CD14-positive monocyte (primary cell): ENCODE measurements around the gene GAL3ST2. TPM values are rescaled to one million over a fixed set of nuclear protein-coding genes. Genes with fewer than 3 reads are reported as not detected.
A peak's percentile ranks its signal among the peaks of the same experiment; 100 is the strongest.
"Not testable (repeated sequence)": the region's sequence is repeated elsewhere in the genome, so short reads cannot be mapped to it uniquely, and the experiment has no call there.

Experiments used
- DNase-seq, 3 donors: peaks; one replicate each; pipeline ENCODE4 v3.0.0-alpha.2; 2011 to 2022
- H2AFZ ChIP-seq: 2 replicates; pipeline ENCODE4 v1.6.0; 2012; ENCODE audit warnings: mild to moderate bottlenecking, low read depth, low read length, inconsistent platforms; ENCODE audit not compliant: insufficient read depth, poor library complexity, severe bottlenecking
- H3K27ac ChIP-seq, 2 donors: 1 replicate in 1 of 2; 2 replicates in 1 of 2; pipeline ENCODE4 v1.5.1; 2012 to 2013; ENCODE audit warnings: low read length in 2 of 2, control low read depth in 1 of 2, inconsistent platforms in 1 of 2, low read depth in 1 of 2, mild to moderate bottlenecking in 1 of 2
- H3K27me3 ChIP-seq, 2 donors: one replicate each; pipeline versions ENCODE4 v1.6.0 to v1.6.1; 2011 to 2013; ENCODE audit warnings: low read length in 2 of 2; ENCODE audit not compliant: control insufficient read depth in 2 of 2, insufficient read depth in 2 of 2
- H3K36me3 ChIP-seq, 2 donors: replicated peaks in 1 of 2; 1 replicate in 1 of 2; 2 replicates in 1 of 2; pipeline versions ENCODE4 v1.5.1 to v1.6.1; 2012 to 2013; ENCODE audit warnings: low read length in 2 of 2, control low read depth in 1 of 2, inconsistent platforms in 1 of 2, mild to moderate bottlenecking in 1 of 2; ENCODE audit not compliant: insufficient read depth in 2 of 2, control insufficient read depth in 1 of 2
- H3K4me1 ChIP-seq, 2 donors: 1 replicate in 1 of 2; 2 replicates in 1 of 2; pipeline versions ENCODE4 v1.5.1 to v1.6.1; 2012 to 2013; ENCODE audit warnings: low read length in 2 of 2, control low read depth in 1 of 2, inconsistent platforms in 1 of 2, mild to moderate bottlenecking in 1 of 2, moderate library complexity in 1 of 2; ENCODE audit not compliant: insufficient read depth in 2 of 2, control insufficient read depth in 1 of 2
- H3K4me2 ChIP-seq: replicated peaks from 2 replicates; pipeline ENCODE3; 2012; ENCODE audit warnings: low read length, moderate library complexity, mild to moderate bottlenecking; ENCODE audit not compliant: poor library complexity, severe bottlenecking; ENCODE audit errors: extremely low read depth
- H3K4me3 ChIP-seq, 3 experiments: fragments of 200-600 bp in 1 of 3; sonication (generic) in 1 of 3; replicated peaks in 1 of 3; 1 replicate in 2 of 3; 2 replicates in 1 of 3; pipeline ENCODE4 v1.5.1; 2011 to 2013; ENCODE audit warnings: low read length in 3 of 3, mild to moderate bottlenecking in 3 of 3, control low read depth in 2 of 3, low read depth in 2 of 3, inconsistent platforms in 1 of 3, moderate library complexity in 1 of 3
- H3K79me2 ChIP-seq: 2 replicates; pipeline ENCODE4 v1.6.0; 2012; ENCODE audit warnings: mild to moderate bottlenecking, control low read depth, inconsistent platforms, low read length, moderate library complexity; ENCODE audit not compliant: insufficient read depth
- H3K9ac ChIP-seq: 2 replicates; pipeline ENCODE4 v1.6.0; 2017; ENCODE audit warnings: low read length, mild to moderate bottlenecking; ENCODE audit not compliant: insufficient read depth, poor library complexity, severe bottlenecking
- H3K9me3 ChIP-seq, 2 donors: replicated peaks in 1 of 2; 1 replicate in 1 of 2; 2 replicates in 1 of 2; pipeline versions ENCODE4 v1.5.1 to v1.6.1; 2012 to 2013; ENCODE audit warnings: low read length in 2 of 2, control low read depth in 1 of 2; ENCODE audit not compliant: control insufficient read depth in 1 of 2, insufficient read depth in 1 of 2
- H4K20me1 ChIP-seq: 2 replicates; pipeline ENCODE4 v1.6.0; 2012; ENCODE audit warnings: mild to moderate bottlenecking, low read length, control low read depth, moderate library complexity; ENCODE audit not compliant: insufficient read depth
- H3K27ac Mint-ChIP-seq, 7 donors: one replicate each; pipeline ENCODE4 v1.8.0; 2020; ENCODE audit warnings: mild to moderate bottlenecking in 7 of 7, mixed read lengths in 7 of 7, moderate library complexity in 6 of 7, inconsistent platforms in 2 of 7
- H3K27me3 Mint-ChIP-seq, 3 donors: one replicate each; pipeline ENCODE4 v1.8.0; 2021 to 2022; ENCODE audit warnings: low read depth in 3 of 3, mild to moderate bottlenecking in 3 of 3, mixed read lengths in 3 of 3, moderate library complexity in 3 of 3, inconsistent platforms in 1 of 3
- H3K36me3 Mint-ChIP-seq, 2 donors: one replicate each; pipeline ENCODE4 v1.8.0; 2020; ENCODE audit warnings: mixed read lengths in 2 of 2, inconsistent platforms in 1 of 2, mild to moderate bottlenecking in 1 of 2
- H3K4me1 Mint-ChIP-seq: one replicate; pipeline ENCODE4 v1.8.0; 2020; ENCODE audit warnings: mild to moderate bottlenecking, mixed read lengths
- H3K4me3 Mint-ChIP-seq, 2 donors: one replicate each; pipeline ENCODE4 v1.8.0; 2020; ENCODE audit warnings: mild to moderate bottlenecking in 2 of 2, mixed read lengths in 2 of 2, moderate library complexity in 1 of 2
- H3K9me3 Mint-ChIP-seq, 7 donors: one replicate each; pipeline ENCODE4 v1.8.0; 2020 to 2022; ENCODE audit warnings: mixed read lengths in 7 of 7, mild to moderate bottlenecking in 6 of 7, moderate library complexity in 6 of 7, inconsistent platforms in 2 of 7
- WGBS: methylation state at CpG from one replicate; pipeline ENCODE4 v1.1.5; 2013; ENCODE audit warnings: missing lambda C conversion rate; ENCODE audit not compliant: insufficient coverage; 5-methylcytosine and 5-hydroxymethylcytosine counted together
- intact Hi-C, 2 donors: fragments of 100-400 bp; cut with micrococcal nuclease; formaldehyde crosslinking; loops; one replicate each; pipeline versions ENCODE4 v1.15.0 to v1.15.1; 2023
- polyA plus RNA-seq, 3 donors: library from polyadenylated mRNA; depleted of rRNA in 1 of 3; unstranded in 2 of 3; stranded (reverse) in 1 of 3; fragments of 300-500 nt in 2 of 3; fragments of >200 nt in 1 of 3; fragmentation: Illumina TruSeq in 2 of 3; gene quantifications; 1 replicate in 2 of 3; 2 replicates in 1 of 3; pipeline ENCODE4 v1.2.3, GENCODE V29; 2012 to 2021
- TF ChIP-seq, protein P1 (sequence below): fragments of 200-600 bp; IDR thresholded peaks from one replicate; pipeline ENCODE4 v1.8.0; 2022; ENCODE audit warnings: antibody characterized with exemption, mild to moderate bottlenecking

GAL3ST2 gene
- polyA plus RNA-seq, 3 donors: not detected

DNA sequence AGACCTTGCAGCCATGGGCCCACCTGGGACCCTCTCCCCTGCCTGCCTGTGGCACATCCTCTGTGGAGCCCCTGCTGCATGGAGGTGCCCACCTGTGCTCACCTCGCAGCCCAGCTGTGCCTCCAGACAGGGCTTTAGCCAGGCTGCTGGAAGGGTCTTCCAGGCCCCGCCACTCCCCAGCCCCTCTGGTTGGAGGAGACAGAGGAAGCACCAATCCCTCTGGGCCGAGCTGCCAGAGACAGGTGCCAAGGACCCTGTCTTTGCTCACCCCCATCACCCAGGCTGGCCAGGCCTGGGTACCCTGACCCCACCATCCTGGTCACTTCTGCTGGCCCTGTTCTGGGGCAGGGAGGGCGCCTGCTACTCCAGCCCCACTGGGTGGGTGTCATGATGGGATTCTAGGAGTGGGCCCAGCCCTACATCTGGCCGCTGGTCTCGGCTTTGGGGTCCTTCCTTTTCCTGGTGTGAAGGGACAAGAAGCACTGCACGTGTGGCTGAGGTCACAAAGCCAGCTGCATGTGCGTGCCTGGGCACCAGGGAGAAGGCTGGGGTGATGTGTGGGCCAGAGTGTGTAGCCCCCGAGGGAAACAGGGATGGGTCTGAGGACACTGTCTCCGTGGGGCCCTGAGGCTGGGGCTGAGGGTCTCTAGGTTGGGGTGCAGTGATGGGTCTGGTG lies 23.0 kb downstream of the GAL3ST2 start:
- Histone ChIP-seq H3K4me2 (no peak overlapping the region), H3K27ac (no peak overlapping the region), H3K9ac (no peak overlapping the region), H3K79me2 (no peaks in the 10 kb centered on the region), H4K20me1 (no peaks in the 10 kb centered on the region), H3K27me3 (peaks cover 5 to 16% of the 10 kb centered on the region in 2 donors), H3K9me3 (no peaks in the 10 kb centered on the region), H3K4me1 (peaks cover 9 to 16% of the 10 kb centered on the region in 2 donors), H3K4me3 (no peak overlapping the region), H2AFZ (no peak overlapping the region), H3K36me3 (no peaks in the 10 kb centered on the region)
- DNase-seq: peak in 1 of 3 donors; percentile 2
- 93% methylated on average over 7 of the region's 10 CpGs for WGBS
- TF ChIP-seq, protein P1, sequence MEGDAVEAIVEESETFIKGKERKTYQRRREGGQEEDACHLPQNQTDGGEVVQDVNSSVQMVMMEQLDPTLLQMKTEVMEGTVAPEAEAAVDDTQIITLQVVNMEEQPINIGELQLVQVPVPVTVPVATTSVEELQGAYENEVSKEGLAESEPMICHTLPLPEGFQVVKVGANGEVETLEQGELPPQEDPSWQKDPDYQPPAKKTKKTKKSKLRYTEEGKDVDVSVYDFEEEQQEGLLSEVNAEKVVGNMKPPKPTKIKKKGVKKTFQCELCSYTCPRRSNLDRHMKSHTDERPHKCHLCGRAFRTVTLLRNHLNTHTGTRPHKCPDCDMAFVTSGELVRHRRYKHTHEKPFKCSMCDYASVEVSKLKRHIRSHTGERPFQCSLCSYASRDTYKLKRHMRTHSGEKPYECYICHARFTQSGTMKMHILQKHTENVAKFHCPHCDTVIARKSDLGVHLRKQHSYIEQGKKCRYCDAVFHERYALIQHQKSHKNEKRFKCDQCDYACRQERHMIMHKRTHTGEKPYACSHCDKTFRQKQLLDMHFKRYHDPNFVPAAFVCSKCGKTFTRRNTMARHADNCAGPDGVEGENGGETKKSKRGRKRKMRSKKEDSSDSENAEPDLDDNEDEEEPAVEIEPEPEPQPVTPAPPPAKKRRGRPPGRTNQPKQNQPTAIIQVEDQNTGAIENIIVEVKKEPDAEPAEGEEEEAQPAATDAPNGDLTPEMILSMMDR: no peak
- Mint-ChIP-seq H3K27me3 (peaks cover 13 to 26% (median 13%) of the 10 kb centered on the region in 3 donors), H3K4me3 (no peak overlapping the region), H3K27ac (peak overlapping the region in 1 of 7 donors; percentile 48), H3K36me3 (no peaks in the 10 kb centered on the region), H3K4me1 (peaks cover 4% of the 10 kb centered on the region), H3K9me3 (peaks cover 0 to 2% (median 0%) of the 10 kb centered on the region in 7 donors)
- intact Hi-C loops: no loop called here

DNA sequence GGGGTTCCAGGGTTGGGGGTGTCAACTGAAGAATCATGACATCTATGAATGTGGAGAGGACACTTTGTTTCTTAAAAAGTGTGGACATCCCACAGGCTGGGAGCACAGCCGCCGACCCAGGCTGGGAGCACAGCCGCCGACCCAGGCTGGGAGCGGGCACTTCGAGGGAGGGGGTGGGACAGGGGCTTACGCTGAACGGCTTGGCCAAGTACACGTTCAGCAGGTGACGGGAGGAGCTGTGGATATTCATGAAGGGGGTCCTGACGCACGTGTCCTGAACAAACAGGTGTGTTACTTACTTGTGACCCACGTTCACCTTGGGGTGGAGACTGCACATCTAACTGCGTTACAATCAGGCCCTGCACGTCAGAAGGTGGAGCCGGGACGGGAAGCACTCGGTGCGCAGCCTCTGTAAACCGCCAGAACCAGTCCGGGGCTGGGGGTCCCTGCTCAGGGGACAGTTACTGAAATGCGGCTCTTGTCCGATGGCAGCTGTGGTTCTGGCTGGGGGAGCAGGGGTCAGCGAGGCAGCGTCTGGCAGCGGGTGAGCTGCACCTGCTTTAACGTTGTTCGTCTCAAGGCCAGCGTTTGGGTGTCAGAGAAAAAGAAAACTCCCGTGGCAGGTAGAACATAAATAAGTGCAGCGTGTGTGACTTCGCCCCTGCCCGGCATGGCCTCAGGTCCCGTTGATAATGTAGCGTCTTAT lies 23.7 kb downstream of the GAL3ST2 start:
- H3K36me3 Mint-ChIP-seq, H3K9me3 Mint-ChIP-seq, H2AFZ ChIP-seq, H3K9me3 ChIP-seq, H3K9ac ChIP-seq, H4K20me1 ChIP-seq, H3K36me3 ChIP-seq, DNase-seq, H3K4me3 Mint-ChIP-seq, H3K4me3 ChIP-seq, intact Hi-C loops, H3K79me2 ChIP-seq, H3K27ac ChIP-seq, H3K4me1 Mint-ChIP-seq, H3K4me2 ChIP-seq: not testable (repeated sequence)
- WGBS: 94% methylated on average over 19 of the region's 35 CpGs
- H3K27ac Mint-ChIP-seq: peak overlapping the region in 1 of 7 donors; percentile 48
- Histone ChIP-seq H3K4me1 (peaks cover 13 to 19% of the 10 kb centered on the region in 2 donors), H3K27me3 (peaks cover 8 to 19% of the 10 kb centered on the region in 2 donors)
- H3K27me3 Mint-ChIP-seq: peaks cover 16 to 30% (median 17%) of the 10 kb centered on the region in 3 donors
